PC-3 (cell line): ENCODE results near the gene BCAS4.

ENCODE experiments used
- CTCF ChIP-seq: fragments of 300-600 bp; sonication (generic); conservative IDR thresholded peaks from 2 replicates; pipeline ENCODE4 v1.5.1; 2017; ENCODE audit warnings: antibody characterized with exemption, low read depth, mild to moderate bottlenecking, low read length
- EZH2 ChIP-seq: fragments of 300-600 bp; sonication (generic); IDR thresholded peaks from one replicate; pipeline ENCODE4 v1.6.1; 2017; ENCODE audit warnings: antibody characterized with exemption, mild to moderate bottlenecking, low read length; ENCODE audit not compliant: unreplicated experiment

GRCh38 chr20:50883856-50884255, 89.0 kb downstream of the BCAS4 start:
- no peak for TF ChIP-seq CTCF
- TF ChIP-seq EZH2, result no peak
